Measurements from ENCODE around the gene TECR. TPM values are rescaled to one million over a fixed set of nuclear protein-coding genes. Genes with fewer than 3 reads are reported as not detected.

Gene TECR
- total and polyA plus RNA-seq, 2 of the 13 experiments (the other 11 are each of a cell fraction or from before 2014, with no cell fraction given): 54.9 to 121 TPM

GRCh38 chr19:14554382-14554812 lies 25.0 kb downstream of the TECR start (continued):
- TF ChIP-seq ZNF280B (CRISPR knock-in tag; IDR thresholded peaks at IDR 0.05; ENCODE audit: borderline replicate concordance) (no peak), FOXJ3 (CRISPR knock-in tag; IDR thresholded peaks at IDR 0.05; ENCODE audit: borderline replicate concordance) (peak; percentile 24; the same call in 1 of the 2 replicates), ZNF570 (CRISPR knock-in tag; IDR thresholded peaks at IDR 0.05; ENCODE audit: borderline replicate concordance) (no peak), ZNF317 (CRISPR knock-in tag; IDR thresholded peaks at IDR 0.05) (no peak), MBNL3 (CRISPR knock-in tag; conservative IDR thresholded peaks at IDR 0.05) (no peak), ZFX (CRISPR knock-in tag; IDR thresholded peaks at IDR 0.05; ENCODE audit: low read depth) (peak; percentile 87), ZFP82 (CRISPR knock-in tag; IDR thresholded peaks at IDR 0.05; ENCODE audit: borderline replicate concordance) (no peak), RBAK (CRISPR knock-in tag; IDR thresholded peaks at IDR 0.05) (no peak), HNF1B (CRISPR knock-in tag; IDR thresholded peaks at IDR 0.05) (0 out of 2 replicates have a peak, but pooled peaks have one; percentile 57), ZNF354B (CRISPR knock-in tag; IDR thresholded peaks at IDR 0.05) (no peak), NFYB (CRISPR knock-in tag; IDR thresholded peaks at IDR 0.05) (0 out of 2 replicates have a peak, but pooled peaks have one; percentile 16), ZBTB40 (IDR thresholded peaks at IDR 0.05) (no peak), ZBTB40 (CRISPR knock-in tag; IDR thresholded peaks at IDR 0.05) (peak; percentile 45; the same call in 1 of the 2 replicates)
- TF ChIP-seq, protein P1, sequence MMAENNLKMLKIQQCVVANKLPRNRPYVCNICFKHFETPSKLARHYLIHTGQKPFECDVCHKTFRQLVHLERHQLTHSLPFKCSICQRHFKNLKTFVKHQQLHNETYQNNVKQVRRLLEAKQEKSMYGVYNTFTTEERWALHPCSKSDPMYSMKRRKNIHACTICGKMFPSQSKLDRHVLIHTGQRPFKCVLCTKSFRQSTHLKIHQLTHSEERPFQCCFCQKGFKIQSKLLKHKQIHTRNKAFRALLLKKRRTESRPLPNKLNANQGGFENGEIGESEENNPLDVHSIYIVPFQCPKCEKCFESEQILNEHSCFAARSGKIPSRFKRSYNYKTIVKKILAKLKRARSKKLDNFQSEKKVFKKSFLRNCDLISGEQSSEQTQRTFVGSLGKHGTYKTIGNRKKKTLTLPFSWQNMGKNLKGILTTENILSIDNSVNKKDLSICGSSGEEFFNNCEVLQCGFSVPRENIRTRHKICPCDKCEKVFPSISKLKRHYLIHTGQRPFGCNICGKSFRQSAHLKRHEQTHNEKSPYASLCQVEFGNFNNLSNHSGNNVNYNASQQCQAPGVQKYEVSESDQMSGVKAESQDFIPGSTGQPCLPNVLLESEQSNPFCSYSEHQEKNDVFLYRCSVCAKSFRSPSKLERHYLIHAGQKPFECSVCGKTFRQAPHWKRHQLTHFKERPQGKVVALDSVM (CRISPR knock-in tag; IDR thresholded peaks at IDR 0.05): peak; percentile 67
